Measurements from ENCODE around the gene HRH3. TPM values are rescaled to one million over a fixed set of nuclear protein-coding genes. Genes with fewer than 3 reads are reported as not detected.

Gene HRH3
- total and polyA plus RNA-seq, 2 donors (not counting 1 experiment from before 2014, with no cell fraction given), result not detected

DNA sequence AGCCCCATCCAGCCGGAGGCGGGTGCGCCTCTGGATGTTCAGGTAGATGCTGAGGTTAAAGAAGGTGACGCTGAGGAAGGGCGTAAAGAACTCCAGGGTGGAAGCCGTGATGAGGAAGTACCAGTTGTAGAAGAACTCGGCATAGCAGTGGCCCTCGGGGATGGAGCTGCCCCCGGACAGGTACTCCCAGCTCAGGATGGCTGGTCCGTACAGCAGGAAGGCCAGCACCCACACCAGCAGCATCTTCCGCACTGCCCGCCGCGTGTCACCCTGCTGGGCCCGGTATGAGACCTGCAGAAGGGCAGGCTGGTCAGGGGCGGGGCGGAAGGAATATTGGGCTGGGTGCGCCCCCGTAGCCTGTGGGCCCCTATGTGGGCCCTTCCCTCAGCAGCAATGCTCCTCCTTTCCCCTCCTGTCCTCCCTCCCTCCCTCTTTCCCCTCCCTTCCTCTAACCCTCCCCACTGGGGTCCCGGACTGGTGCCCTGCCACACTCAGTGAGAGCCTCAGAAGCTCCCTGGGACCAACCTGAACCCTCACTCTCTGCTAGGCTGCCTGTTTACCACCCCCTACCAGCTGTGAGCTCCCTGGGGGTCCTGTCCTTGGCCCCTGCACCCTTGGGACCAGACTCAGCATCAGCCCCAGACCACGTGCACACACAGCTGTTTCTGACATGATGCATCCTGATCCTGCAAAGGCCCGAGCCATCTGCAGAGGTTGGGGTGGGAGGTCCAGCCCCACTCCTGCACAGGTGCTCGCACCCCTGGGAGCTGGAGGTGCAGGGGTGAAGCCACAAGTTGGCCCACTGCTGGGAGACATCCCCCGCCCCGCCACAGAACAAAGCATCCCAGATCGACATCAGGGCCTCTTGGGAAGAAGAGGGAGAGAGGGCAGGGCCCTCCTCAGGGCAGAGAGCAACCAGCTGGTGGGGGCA, 3.2 kb downstream of the HRH3 start:
- ATAC-seq (ENCODE audit: low read depth) (no peak), DNase-seq (no peak)
- CTCF ChIA-PET, result no interaction called here
- peaks cover 5% of the 10 kb centered on the region for H4K20me1 ChIP-seq (ENCODE audit: control insufficient read depth, insufficient read depth, low read length, poor library complexity, severe bottlenecking)
- Mint-ChIP-seq H3K9me3 (ENCODE audit: insufficient read depth) (no peaks in the 10 kb centered on the region), H3K4me3 (no peak overlapping the region), H3K27me3 (peaks cover 26% of the 10 kb centered on the region), H3K27ac (no peak overlapping the region), H3K4me1 (peaks cover 2% of the 10 kb centered on the region)
- peaks cover 0 to 67% (median 23%) of the 10 kb centered on the region in 4 experiments for H3K27me3 ChIP-seq (replicated peaks in 1 of 4; ENCODE audit: control extremely low read depth in 1 of 4, control insufficient read depth in 3 of 4, insufficient read depth in 4 of 4, low read length in 3 of 4)
- no peak overlapping the region for H3K4me2 ChIP-seq (replicated peaks; ENCODE audit: low read depth, low read length, poor library complexity, severe bottlenecking)
- WGBS (ENCODE audit: insufficient coverage), result 63% methylated on average over 22 of the region's 26 CpGs
- H3K27ac ChIP-seq (ENCODE audit: low read length in 2 of 2), result no peak overlapping the region
- H2AFZ ChIP-seq (ENCODE audit: insufficient read depth, low read depth, low read length, poor library complexity, severe bottlenecking), result no peak overlapping the region
- intact Hi-C loops (cut with micrococcal nuclease), result no loop called here
- H3K9ac ChIP-seq (ENCODE audit: low read length), result no peak overlapping the region
- H3K9me3 ChIP-seq (ENCODE audit: control extremely low read depth in 1 of 3, control insufficient read depth in 2 of 3, insufficient read depth in 1 of 3, low read length in 2 of 3), result peaks cover 0 to 18% (median 0%) of the 10 kb centered on the region in 3 donors
- no peak for TF ChIP-seq EZH2 (IDR thresholded peaks at IDR 0.05; ENCODE audit: borderline replicate concordance, insufficient read depth, low read depth, low read length, poor library complexity, severe bottlenecking)
- no peak for TF ChIP-seq CTCF (IDR thresholded peaks at IDR 0.05)
- no peak overlapping the region for H3K4me3 ChIP-seq (ENCODE audit: control extremely low read depth in 1 of 5, extremely low read depth in 1 of 5, insufficient read depth in 1 of 5, low read depth in 2 of 5, low read length in 4 of 5)
- H3K79me2 ChIP-seq (ENCODE audit: control insufficient read depth, insufficient read depth, low read length), result no peaks in the 10 kb centered on the region
- no peaks in the 10 kb centered on the region for H3K36me3 ChIP-seq (replicated peaks in 1 of 2; ENCODE audit: control extremely low read depth in 1 of 2, control insufficient read depth in 1 of 2, extremely low read depth in 1 of 2, insufficient read depth in 2 of 2, low read length in 1 of 2)
- POLR2A ChIA-PET, result no interaction called here
- H3K4me1 ChIP-seq (ENCODE audit: control insufficient read depth in 2 of 2, insufficient read depth in 2 of 2, low read length in 2 of 2), result peaks cover 12 to 17% of the 10 kb centered on the region in 2 donors

- H3K27ac ChIP-seq (ENCODE audit: low read length in 2 of 2), result no peak overlapping the region
- H3K27me3 ChIP-seq (replicated peaks in 1 of 4; ENCODE audit: control extremely low read depth in 1 of 4, control insufficient read depth in 3 of 4, insufficient read depth in 4 of 4, low read length in 3 of 4), result peaks cover 0 to 67% (median 19%) of the 10 kb centered on the region in 4 experiments
- no peak for ATAC-seq (ENCODE audit: low read depth)
- Mint-ChIP-seq H3K27me3 (peaks cover 25% of the 10 kb centered on the region), H3K9me3 (ENCODE audit: insufficient read depth) (no peaks in the 10 kb centered on the region), H3K4me3 (no peak overlapping the region), H3K27ac (no peak overlapping the region), H3K4me1 (peaks cover 2% of the 10 kb centered on the region)
- TF ChIP-seq EZH2 (IDR thresholded peaks at IDR 0.05; ENCODE audit: borderline replicate concordance, insufficient read depth, low read depth, low read length, poor library complexity, severe bottlenecking) (no peak), CTCF (IDR thresholded peaks at IDR 0.05) (no peak)
- H3K4me1 ChIP-seq (ENCODE audit: control insufficient read depth in 2 of 2, insufficient read depth in 2 of 2, low read length in 2 of 2), result peaks cover 12 to 16% of the 10 kb centered on the region in 2 donors
- no peak overlapping the region for H3K4me2 ChIP-seq (replicated peaks; ENCODE audit: low read depth, low read length, poor library complexity, severe bottlenecking)
- peaks cover 0 to 17% (median 0%) of the 10 kb centered on the region in 3 donors for H3K9me3 ChIP-seq (ENCODE audit: control extremely low read depth in 1 of 3, control insufficient read depth in 2 of 3, insufficient read depth in 1 of 3, low read length in 2 of 3)
- H4K20me1 ChIP-seq (ENCODE audit: control insufficient read depth, insufficient read depth, low read length, poor library complexity, severe bottlenecking), result peaks cover 5% of the 10 kb centered on the region
- H3K36me3 ChIP-seq (replicated peaks in 1 of 2; ENCODE audit: control extremely low read depth in 1 of 2, control insufficient read depth in 1 of 2, extremely low read depth in 1 of 2, insufficient read depth in 2 of 2, low read length in 1 of 2), result no peaks in the 10 kb centered on the region
- ChIA-PET POLR2A (no interaction called here), CTCF (no interaction called here)
- no peak for DNase-seq
- H2AFZ ChIP-seq (ENCODE audit: insufficient read depth, low read depth, low read length, poor library complexity, severe bottlenecking), result no peak overlapping the region
- no peaks in the 10 kb centered on the region for H3K79me2 ChIP-seq (ENCODE audit: control insufficient read depth, insufficient read depth, low read length)
- intact Hi-C loops (cut with micrococcal nuclease), result no loop called here
- H3K9ac ChIP-seq (ENCODE audit: low read length), result no peak overlapping the region
- no peak overlapping the region for H3K4me3 ChIP-seq (ENCODE audit: control extremely low read depth in 1 of 5, extremely low read depth in 1 of 5, insufficient read depth in 1 of 5, low read depth in 2 of 5, low read length in 4 of 5)
- WGBS (ENCODE audit: insufficient coverage), result 86% methylated on average over 28 of the region's 40 CpGs
These were observed 4.0 kb downstream of the HRH3 start for GRCh38 chr20:62215991-62216635.

All from B cell (primary cell).